ENCODE measurements around the gene SLAIN2.
A peak's percentile ranks its signal among the peaks of the same experiment; 100 is the strongest.
"Not testable (repeated sequence)": the region's sequence is repeated elsewhere in the genome, so short reads cannot be mapped to it uniquely, and the experiment has no call there.

The SLAIN2 gene

DNA sequence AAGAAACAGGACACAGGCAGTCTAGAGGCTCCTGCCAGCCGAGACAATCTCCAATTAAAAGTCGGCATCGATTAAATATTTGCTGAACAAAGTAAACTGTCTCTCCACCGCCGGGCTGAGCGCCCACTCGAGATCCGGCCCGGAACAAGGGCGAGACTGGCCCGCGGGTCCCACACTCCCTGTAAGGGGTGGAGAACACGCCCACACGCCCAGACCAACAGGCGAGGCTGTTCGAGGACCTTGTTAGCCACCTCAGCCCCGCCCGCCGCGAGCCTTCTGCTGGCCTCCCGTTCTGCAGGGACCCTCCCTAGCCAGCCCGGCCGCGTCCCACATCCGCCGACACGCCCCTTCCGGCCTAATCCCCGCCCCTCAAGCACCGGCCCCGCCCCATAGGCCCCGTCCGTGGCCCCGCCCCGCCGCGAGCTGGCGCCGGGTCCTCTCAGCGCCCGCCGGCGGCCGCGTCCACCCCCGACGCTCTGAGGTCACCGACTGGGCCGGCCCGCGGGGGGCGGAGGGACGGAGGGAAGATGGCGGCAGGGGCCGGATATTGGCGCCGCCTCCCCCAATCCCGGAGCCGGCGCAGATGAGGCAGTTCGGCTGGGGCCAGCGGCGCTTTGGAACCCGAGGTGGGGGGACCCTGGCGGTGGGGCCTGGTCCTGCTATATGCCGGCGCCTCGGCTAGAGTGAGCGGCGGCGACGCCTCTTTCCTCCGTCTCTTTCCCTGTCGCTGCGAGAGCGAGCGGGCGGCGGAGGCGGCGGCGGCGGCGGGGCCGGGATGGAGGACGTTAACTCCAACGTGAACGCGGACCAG lies at the start of gene SLAIN2:
Gene SLAIN2, plus strand, starts transcription at position 565 of the 811 bp plus-strand sequence. Its CDS starts 211 bp downstream, at position 776.
- H3K27me3 ChIP-seq (ENCODE audit: low read depth, low read length): no peaks in the 10 kb centered on the region
- H3K9me3 ChIP-seq (ENCODE audit: control insufficient read depth in 1 of 2, low read length in 2 of 2): no peaks in the 10 kb centered on the region
- H3K27ac ChIP-seq (ENCODE audit: low read length): peak within 1 kb of the TSS; percentile 96
- H3K36me3 ChIP-seq (ENCODE audit: control insufficient read depth in 1 of 2, insufficient read depth in 2 of 2, low read length in 2 of 2): peaks cover 0 to 15% of the 10 kb centered on the region in 2 donors
- peaks cover 4 to 36% of the 10 kb centered on the region in 2 donors for H3K4me1 ChIP-seq (ENCODE audit: control insufficient read depth in 1 of 2, insufficient read depth in 2 of 2, low read length in 2 of 2)
- peak within 1 kb of the TSS; percentile 91 to 96 for H3K4me3 ChIP-seq (ENCODE audit: low read depth in 1 of 2, low read length in 2 of 2)

DNA sequence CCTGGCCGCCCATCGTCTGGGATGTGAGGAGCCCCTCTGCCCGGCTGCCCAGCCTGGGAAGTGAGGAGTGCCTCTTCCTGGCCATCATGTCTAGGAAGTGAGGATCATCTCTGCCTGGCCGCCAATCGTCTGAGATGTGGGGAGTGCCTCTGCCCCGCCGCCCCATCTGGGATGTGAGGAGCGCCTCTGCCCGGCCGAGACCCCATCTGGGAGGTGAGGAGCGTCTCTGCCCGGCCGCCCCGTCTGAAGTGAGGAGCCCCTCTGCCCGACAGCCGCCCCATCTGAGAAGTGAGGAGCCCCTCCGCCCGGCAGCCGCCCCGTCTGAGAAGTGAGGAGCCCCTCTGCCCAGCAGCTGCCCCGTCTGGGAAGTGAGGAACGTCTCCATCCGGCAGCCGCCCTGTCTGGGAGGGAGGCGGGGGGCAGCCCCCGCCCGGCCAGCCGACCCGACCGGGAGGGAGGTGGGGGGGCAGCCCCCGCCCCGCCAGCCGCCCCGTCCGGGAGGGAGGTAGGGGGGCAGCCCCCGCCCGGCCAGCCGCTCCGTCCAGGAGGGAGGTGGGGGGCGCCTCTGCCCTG lies 49.0 kb upstream of the SLAIN2 start:
- not testable (repeated sequence) for H3K36me3 ChIP-seq (ENCODE audit: control insufficient read depth in 1 of 2, insufficient read depth in 2 of 2, low read length in 2 of 2); H3K27me3 ChIP-seq (ENCODE audit: low read depth, low read length); H3K9me3 ChIP-seq (ENCODE audit: control insufficient read depth in 1 of 2, low read length in 2 of 2); H3K4me1 ChIP-seq (ENCODE audit: control insufficient read depth in 1 of 2, insufficient read depth in 2 of 2, low read length in 2 of 2); H3K4me3 ChIP-seq (ENCODE audit: low read depth in 1 of 2, low read length in 2 of 2); H3K27ac ChIP-seq (ENCODE audit: low read length)

DNA sequence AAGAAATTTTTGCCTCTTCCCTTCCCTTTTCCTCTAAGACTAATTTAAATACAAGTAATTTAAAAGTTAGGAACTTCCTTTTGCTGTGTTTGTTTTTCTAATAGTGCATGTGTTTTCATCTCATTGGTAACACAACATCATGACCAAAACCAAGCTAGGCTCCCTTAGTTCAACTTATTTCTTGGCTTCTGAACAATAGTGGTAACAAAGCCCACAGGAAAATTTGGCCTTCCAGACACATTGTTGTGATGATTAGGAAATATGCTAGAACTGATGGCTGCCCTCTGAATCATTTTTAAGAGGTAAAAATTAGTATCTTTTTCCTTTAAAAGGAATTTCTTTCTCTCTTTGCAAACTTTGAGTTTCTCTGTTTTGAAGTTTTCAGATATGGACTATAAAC lies 46.2 kb upstream of the SLAIN2 start:
- no peaks in the 10 kb centered on the region for H3K9me3 ChIP-seq (ENCODE audit: control insufficient read depth in 1 of 2, low read length in 2 of 2)
- H3K4me1 ChIP-seq (ENCODE audit: control insufficient read depth in 1 of 2, insufficient read depth in 2 of 2, low read length in 2 of 2): no peaks in the 10 kb centered on the region
- no peak overlapping the region for H3K27ac ChIP-seq (ENCODE audit: low read length)
- H3K36me3 ChIP-seq (ENCODE audit: control insufficient read depth in 1 of 2, insufficient read depth in 2 of 2, low read length in 2 of 2): no peaks in the 10 kb centered on the region
- H3K27me3 ChIP-seq (ENCODE audit: low read depth, low read length): no peaks in the 10 kb centered on the region
- no peak overlapping the region for H3K4me3 ChIP-seq (ENCODE audit: low read depth in 1 of 2, low read length in 2 of 2)

DNA sequence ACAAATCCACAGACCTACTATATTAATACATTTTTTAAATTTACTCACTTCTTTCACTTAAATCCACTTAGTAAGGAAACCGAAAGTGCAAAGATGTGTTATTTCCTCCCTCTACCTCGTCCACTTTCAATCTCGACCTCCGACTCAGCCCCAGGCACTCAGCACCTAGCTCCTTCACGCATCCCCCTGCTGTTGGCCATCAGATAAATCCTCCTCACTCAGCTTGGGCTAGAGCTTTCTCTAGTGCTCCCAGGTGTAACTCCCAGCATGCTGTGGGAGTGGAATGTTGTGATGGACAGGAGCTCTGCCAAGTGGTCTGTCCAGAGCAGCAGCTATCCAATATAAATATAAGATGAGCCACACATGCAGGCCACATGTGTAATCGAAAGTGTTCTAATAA lies 45.0 kb upstream of the SLAIN2 start:
- Histone ChIP-seq H3K27me3 (ENCODE audit: low read depth, low read length) (no peaks in the 10 kb centered on the region), H3K4me1 (ENCODE audit: control insufficient read depth in 1 of 2, insufficient read depth in 2 of 2, low read length in 2 of 2) (no peaks in the 10 kb centered on the region), H3K27ac (ENCODE audit: low read length) (no peak overlapping the region), H3K36me3 (ENCODE audit: control insufficient read depth in 1 of 2, insufficient read depth in 2 of 2, low read length in 2 of 2) (no peaks in the 10 kb centered on the region), H3K4me3 (ENCODE audit: low read depth in 1 of 2, low read length in 2 of 2) (no peak overlapping the region), H3K9me3 (ENCODE audit: control insufficient read depth in 1 of 2, low read length in 2 of 2) (no peaks in the 10 kb centered on the region)

DNA sequence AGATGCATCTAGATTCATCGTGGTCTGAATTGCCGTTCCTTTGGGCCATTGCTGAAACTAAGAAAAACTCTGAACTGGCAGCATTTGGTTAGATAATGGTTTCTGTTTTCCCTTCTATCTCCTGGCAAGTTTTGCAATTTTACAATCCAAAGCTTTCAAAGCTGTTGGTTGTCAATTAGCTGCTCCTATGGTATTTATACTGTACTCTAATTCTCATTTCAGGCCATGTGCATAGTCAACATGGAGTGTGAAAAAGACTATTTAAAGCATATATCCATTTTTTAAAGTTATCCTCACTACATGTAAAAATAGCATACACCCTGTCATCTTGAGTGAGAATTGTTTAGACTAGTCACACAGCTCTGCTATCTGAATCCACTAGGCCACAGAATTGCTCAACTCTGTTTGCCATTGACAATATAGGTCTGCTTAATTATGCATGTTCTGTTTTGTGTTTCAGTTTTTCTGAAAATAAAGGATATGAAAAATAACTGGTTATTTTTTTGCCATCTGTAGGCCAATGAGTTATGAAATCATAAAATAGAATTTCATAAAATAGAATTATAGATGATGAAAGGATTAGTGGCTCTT lies 44.0 kb upstream of the SLAIN2 start:
- Histone ChIP-seq H3K27ac (ENCODE audit: low read length) (no peak overlapping the region), H3K4me1 (ENCODE audit: control insufficient read depth in 1 of 2, insufficient read depth in 2 of 2, low read length in 2 of 2) (no peaks in the 10 kb centered on the region), H3K27me3 (ENCODE audit: low read depth, low read length) (no peaks in the 10 kb centered on the region), H3K4me3 (ENCODE audit: low read depth in 1 of 2, low read length in 2 of 2) (no peak overlapping the region), H3K9me3 (ENCODE audit: control insufficient read depth in 1 of 2, low read length in 2 of 2) (no peaks in the 10 kb centered on the region), H3K36me3 (ENCODE audit: control insufficient read depth in 1 of 2, insufficient read depth in 2 of 2, low read length in 2 of 2) (no peaks in the 10 kb centered on the region)

DNA sequence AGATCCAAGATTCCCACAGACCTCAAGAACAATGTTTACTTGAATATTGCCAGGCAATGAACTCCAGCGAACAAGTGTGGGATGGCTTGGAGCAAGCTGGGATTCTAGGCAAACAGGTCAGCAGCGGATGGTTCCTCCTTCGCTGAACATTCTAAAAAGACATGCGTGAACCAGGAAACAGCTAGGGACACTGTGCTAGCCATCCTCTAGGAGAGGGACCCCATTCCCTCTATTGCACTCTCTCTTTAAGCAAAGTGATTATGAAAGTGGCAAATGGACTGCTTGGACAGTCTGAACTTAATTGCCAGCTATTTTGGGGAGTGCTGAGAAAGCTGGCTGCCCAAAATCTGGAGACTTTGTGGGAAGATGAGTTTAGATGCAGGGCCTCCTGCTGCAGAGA lies 41.8 kb upstream of the SLAIN2 start:
- Histone ChIP-seq H3K9me3 (ENCODE audit: control insufficient read depth in 1 of 2, low read length in 2 of 2) (no peaks in the 10 kb centered on the region), H3K27me3 (ENCODE audit: low read depth, low read length) (no peaks in the 10 kb centered on the region), H3K36me3 (ENCODE audit: control insufficient read depth in 1 of 2, insufficient read depth in 2 of 2, low read length in 2 of 2) (no peaks in the 10 kb centered on the region), H3K27ac (ENCODE audit: low read length) (no peak overlapping the region), H3K4me1 (ENCODE audit: control insufficient read depth in 1 of 2, insufficient read depth in 2 of 2, low read length in 2 of 2) (no peaks in the 10 kb centered on the region), H3K4me3 (ENCODE audit: low read depth in 1 of 2, low read length in 2 of 2) (no peak overlapping the region)

DNA sequence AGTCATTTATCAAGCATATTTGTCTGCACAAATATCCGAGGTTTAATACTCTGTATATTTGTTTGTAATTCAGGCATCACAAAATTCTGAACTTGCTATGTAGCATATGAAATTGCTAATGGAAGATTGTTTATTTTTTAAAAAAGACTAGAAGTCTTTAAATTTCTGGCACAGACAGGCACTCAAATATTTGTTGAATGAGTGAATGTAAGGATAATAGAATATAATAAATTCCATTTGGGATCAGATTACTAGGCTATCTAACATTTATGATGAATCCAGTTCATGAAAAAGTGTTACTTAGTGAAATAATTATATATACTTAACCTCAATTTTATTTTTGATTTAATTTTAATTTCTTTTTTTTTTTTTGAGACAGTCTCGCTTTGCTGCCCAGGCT lies 41.3 kb upstream of the SLAIN2 start:
- no peak overlapping the region for H3K4me3 ChIP-seq (ENCODE audit: low read depth in 1 of 2, low read length in 2 of 2)
- no peaks in the 10 kb centered on the region for H3K9me3 ChIP-seq (ENCODE audit: control insufficient read depth in 1 of 2, low read length in 2 of 2)
- H3K27ac ChIP-seq (ENCODE audit: low read length): no peak overlapping the region
- no peaks in the 10 kb centered on the region for H3K27me3 ChIP-seq (ENCODE audit: low read depth, low read length)
- no peaks in the 10 kb centered on the region for H3K4me1 ChIP-seq (ENCODE audit: control insufficient read depth in 1 of 2, insufficient read depth in 2 of 2, low read length in 2 of 2)
- no peaks in the 10 kb centered on the region for H3K36me3 ChIP-seq (ENCODE audit: control insufficient read depth in 1 of 2, insufficient read depth in 2 of 2, low read length in 2 of 2)

DNA sequence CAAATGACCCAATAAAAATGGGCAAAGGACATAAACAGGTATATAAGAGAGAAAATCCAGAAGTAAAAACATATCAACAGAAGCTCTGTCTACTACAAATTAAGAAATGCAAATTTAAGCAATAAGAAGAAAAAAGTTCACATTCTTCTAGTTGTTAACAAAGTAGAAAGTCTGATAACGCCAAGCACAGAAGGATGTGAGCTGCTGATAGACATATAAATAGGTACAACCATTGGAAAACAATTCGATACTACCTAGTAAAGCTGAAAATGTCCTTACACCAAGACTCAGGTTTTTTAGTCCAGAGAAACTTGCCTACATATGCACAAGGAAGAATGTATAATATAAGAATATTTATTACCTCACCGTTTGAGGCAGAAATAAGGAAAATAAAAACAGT lies 35.8 kb upstream of the SLAIN2 start:
- H3K36me3 ChIP-seq (ENCODE audit: control insufficient read depth in 1 of 2, insufficient read depth in 2 of 2, low read length in 2 of 2): no peaks in the 10 kb centered on the region
- no peaks in the 10 kb centered on the region for H3K4me1 ChIP-seq (ENCODE audit: control insufficient read depth in 1 of 2, insufficient read depth in 2 of 2, low read length in 2 of 2)
- no peak overlapping the region for H3K4me3 ChIP-seq (ENCODE audit: low read depth in 1 of 2, low read length in 2 of 2)
- no peak overlapping the region for H3K27ac ChIP-seq (ENCODE audit: low read length)
- no peaks in the 10 kb centered on the region for H3K27me3 ChIP-seq (ENCODE audit: low read depth, low read length)
- no peaks in the 10 kb centered on the region for H3K9me3 ChIP-seq (ENCODE audit: control insufficient read depth in 1 of 2, low read length in 2 of 2)

DNA sequence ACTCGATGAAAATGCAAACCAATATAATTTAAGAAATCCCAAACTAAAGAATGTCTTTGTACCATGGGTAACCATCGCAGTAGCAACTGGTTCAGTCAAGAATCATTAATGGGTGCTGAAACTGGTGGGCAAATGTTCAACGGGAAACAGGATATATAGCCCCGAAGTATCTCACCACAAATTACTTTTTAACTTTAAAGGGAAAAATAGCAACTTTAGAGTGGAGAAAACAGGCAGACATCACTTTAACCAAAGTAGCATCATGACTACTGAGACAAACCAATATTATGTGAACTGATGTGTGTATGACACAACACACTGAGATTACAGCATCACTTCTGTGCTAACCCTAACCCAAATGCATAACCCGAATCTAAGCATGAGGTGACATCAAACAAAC lies 33.8 kb upstream of the SLAIN2 start:
- no peaks in the 10 kb centered on the region for H3K27me3 ChIP-seq (ENCODE audit: low read depth, low read length)
- no peaks in the 10 kb centered on the region for H3K36me3 ChIP-seq (ENCODE audit: control insufficient read depth in 1 of 2, insufficient read depth in 2 of 2, low read length in 2 of 2)
- H3K27ac ChIP-seq (ENCODE audit: low read length): no peak overlapping the region
- H3K9me3 ChIP-seq (ENCODE audit: control insufficient read depth in 1 of 2, low read length in 2 of 2): no peaks in the 10 kb centered on the region
- H3K4me3 ChIP-seq (ENCODE audit: low read depth in 1 of 2, low read length in 2 of 2): no peak overlapping the region
- no peaks in the 10 kb centered on the region for H3K4me1 ChIP-seq (ENCODE audit: control insufficient read depth in 1 of 2, insufficient read depth in 2 of 2, low read length in 2 of 2)

DNA sequence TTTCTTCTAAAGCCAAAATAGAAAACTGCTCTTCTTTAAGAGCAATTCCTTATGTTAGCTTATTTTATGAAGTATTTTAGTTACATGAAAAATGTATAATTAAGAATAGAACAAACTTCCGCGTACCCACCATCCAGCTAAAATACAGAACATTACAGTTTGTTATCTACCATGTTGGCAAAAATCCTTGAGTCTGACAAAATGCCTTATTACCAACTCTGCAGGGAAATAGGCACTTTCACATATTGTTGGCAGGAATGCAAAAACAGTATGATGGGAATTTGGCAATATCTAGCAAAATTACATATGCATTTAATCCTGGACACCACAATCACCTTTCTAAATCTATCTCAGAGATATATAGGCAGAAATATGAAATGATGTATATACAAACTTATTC lies 32.4 kb upstream of the SLAIN2 start:
- H3K9me3 ChIP-seq (ENCODE audit: control insufficient read depth in 1 of 2, low read length in 2 of 2): no peaks in the 10 kb centered on the region
- H3K27ac ChIP-seq (ENCODE audit: low read length): no peak overlapping the region
- no peaks in the 10 kb centered on the region for H3K36me3 ChIP-seq (ENCODE audit: control insufficient read depth in 1 of 2, insufficient read depth in 2 of 2, low read length in 2 of 2)
- H3K4me1 ChIP-seq (ENCODE audit: control insufficient read depth in 1 of 2, insufficient read depth in 2 of 2, low read length in 2 of 2): no peaks in the 10 kb centered on the region
- H3K4me3 ChIP-seq (ENCODE audit: low read depth in 1 of 2, low read length in 2 of 2): no peak overlapping the region
- no peaks in the 10 kb centered on the region for H3K27me3 ChIP-seq (ENCODE audit: low read depth, low read length)

DNA sequence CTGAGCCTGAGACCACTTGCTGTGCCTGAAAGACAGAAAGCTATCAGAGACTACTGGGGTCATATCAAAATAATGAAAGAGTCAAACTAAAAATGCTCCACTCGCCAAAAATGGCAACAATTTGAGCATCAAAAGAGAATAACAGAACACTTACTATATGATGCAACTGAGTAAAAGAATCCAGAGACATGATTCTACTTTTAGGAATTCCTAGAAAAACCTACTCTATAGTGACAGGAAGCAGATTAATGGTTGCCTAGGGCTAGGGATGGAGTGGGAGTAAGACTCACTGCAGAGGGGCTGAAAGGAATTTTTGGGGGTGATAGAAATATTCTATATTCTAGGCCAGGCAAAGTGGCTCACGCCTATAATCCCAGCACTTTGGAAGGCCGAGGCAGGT lies 29.4 kb upstream of the SLAIN2 start:
- Histone ChIP-seq H3K4me3 (ENCODE audit: low read depth in 1 of 2, low read length in 2 of 2) (no peak overlapping the region), H3K27me3 (ENCODE audit: low read depth, low read length) (no peaks in the 10 kb centered on the region), H3K9me3 (ENCODE audit: control insufficient read depth in 1 of 2, low read length in 2 of 2) (no peaks in the 10 kb centered on the region), H3K36me3 (ENCODE audit: control insufficient read depth in 1 of 2, insufficient read depth in 2 of 2, low read length in 2 of 2) (no peaks in the 10 kb centered on the region), H3K4me1 (ENCODE audit: control insufficient read depth in 1 of 2, insufficient read depth in 2 of 2, low read length in 2 of 2) (no peaks in the 10 kb centered on the region), H3K27ac (ENCODE audit: low read length) (no peak overlapping the region)
